Smooth muscle cell (in vitro differentiated cells): ENCODE data around the gene ETF1. TPM values are rescaled to one million over a fixed set of nuclear protein-coding genes. Genes with fewer than 3 reads are reported as not detected.

Source experiments
- DNase-seq: peaks from one replicate; lab custom pipeline; 2025; ENCODE audit not compliant: unreplicated experiment; lab: John Stamatoyannopoulos, UW
- H2AFZ ChIP-seq: fragments of 200-600 bp; sonication (generic); 2 replicates; pipeline ENCODE4 v1.6.0; 2016; ENCODE audit warnings: antibody characterized with exemption, low read depth, mild to moderate bottlenecking
- H3F3A ChIP-seq: fragments of 200-600 bp; sonication (generic); 2 replicates; pipeline ENCODE4 v1.6.0; 2017; ENCODE audit warnings: antibody characterized with exemption, low read depth
- H3K27ac ChIP-seq: fragments of 200-600 bp; sonication (generic); 2 replicates; pipeline ENCODE4 v1.5.1; 2016; ENCODE audit warnings: low read depth, mild to moderate bottlenecking
- H3K27me3 ChIP-seq: fragments of 200-600 bp; sonication (generic); 2 replicates; pipeline ENCODE4 v1.6.1; 2016; ENCODE audit warnings: low read depth, mild to moderate bottlenecking
- H3K36me3 ChIP-seq: fragments of 200-600 bp; sonication (generic); 2 replicates; pipeline ENCODE4 v1.5.1; 2016; ENCODE audit warnings: low read depth
- H3K4me1 ChIP-seq: fragments of 200-600 bp; sonication (generic); 2 replicates; pipeline ENCODE4 v1.5.1; 2016; ENCODE audit warnings: low read depth
- H3K4me2 ChIP-seq: fragments of 200-600 bp; sonication (generic); 2 replicates; pipeline ENCODE4 v1.6.0; 2016; ENCODE audit warnings: mild to moderate bottlenecking
- H3K4me3 ChIP-seq: fragments of 200-600 bp; sonication (generic); 2 replicates; pipeline ENCODE4 v1.5.1; 2016; ENCODE audit warnings: mild to moderate bottlenecking
- H3K79me2 ChIP-seq: fragments of 200-600 bp; sonication (generic); 2 replicates; pipeline ENCODE4 v1.6.0; 2016; ENCODE audit warnings: low read depth, mild to moderate bottlenecking
- H3K9ac ChIP-seq: fragments of 200-600 bp; sonication (generic); 2 replicates; pipeline ENCODE4 v1.6.0; 2016; ENCODE audit warnings: low read depth
- H3K9me3 ChIP-seq: fragments of 200-600 bp; sonication (generic); replicated peaks from 2 replicates; pipeline ENCODE4 v1.5.1; 2016; ENCODE audit warnings: low read depth
- H4K20me1 ChIP-seq: fragments of 200-600 bp; sonication (generic); 2 replicates; pipeline ENCODE4 v1.6.0; 2016; ENCODE audit warnings: low read depth
- CTCF ChIP-seq: fragments of 200-600 bp; sonication (generic); IDR thresholded peaks from 2 replicates; pipeline ENCODE4 v1.5.1; 2017; ENCODE audit warnings: borderline replicate concordance, mild to moderate bottlenecking, antibody characterized with exemption; ENCODE audit not compliant: insufficient read depth, poor library complexity, severe bottlenecking
- WGBS: methylation state at CpG from one replicate; pipeline ENCODE4 v1.1.7; 2016; ENCODE audit warnings: low lambda C conversion rate; 5-methylcytosine and 5-hydroxymethylcytosine counted together
- polyA plus RNA-seq: library from polyadenylated mRNA; unstranded; fragments of >200 nt; fragmentation: Nextera tagmentation; extraction: Ambion mirVana; gene quantifications from 2 replicates; pipeline ENCODE4 v1.2.1, GENCODE V29; 2016
- total RNA-seq: library from RNA; depleted of rRNA; stranded (reverse); fragments of >200 nt; gene quantifications from 2 replicates; pipeline ENCODE4 v1.2.3, GENCODE V29; 2014

Gene ETF1
- total and polyA plus RNA-seq, 2 experiments from 2014 or later = 48.7 to 98.0 TPM

- Histone ChIP-seq H3K9ac (no peak overlapping the region), H4K20me1 (no peaks in the 10 kb centered on the region), H3K9me3 (no peaks in the 10 kb centered on the region), H3K79me2 (no peaks in the 10 kb centered on the region), H3F3A (no peaks in the 10 kb centered on the region), H3K4me3 (no peak overlapping the region), H3K4me1 (no peaks in the 10 kb centered on the region), H3K27me3 (no peaks in the 10 kb centered on the region), H3K4me2 (no peak overlapping the region), H3K36me3 (no peaks in the 10 kb centered on the region), H2AFZ (no peak overlapping the region), H3K27ac (no peak overlapping the region)
- WGBS = 95% methylated on average over 4 of the region's 4 CpGs
- no peak for TF ChIP-seq CTCF
- DNase-seq = no peak
Observed at GRCh38 chr5:138498376-138498775, 44.7 kb downstream of the ETF1 start.

GRCh38 chr5:138495351-138495750 lies 47.7 kb downstream of the ETF1 start:
- H4K20me1 ChIP-seq = no peaks in the 10 kb centered on the region
- no peak for TF ChIP-seq CTCF
- no peak overlapping the region for H3K9ac ChIP-seq
- H3K79me2 ChIP-seq = no peaks in the 10 kb centered on the region
- H3K4me1 ChIP-seq = peaks cover 18% of the 10 kb centered on the region
- H3K27me3 ChIP-seq = no peaks in the 10 kb centered on the region
- peaks cover 5% of the 10 kb centered on the region for H3F3A ChIP-seq
- no peak overlapping the region for H2AFZ ChIP-seq
- H3K36me3 ChIP-seq = no peaks in the 10 kb centered on the region
- DNase-seq = no peak
- H3K4me2 ChIP-seq = no peak overlapping the region
- WGBS = 56% methylated on average over 7 of the region's 7 CpGs
- H3K27ac ChIP-seq = peak overlapping the region; percentile 30
- H3K9me3 ChIP-seq = no peaks in the 10 kb centered on the region
- no peak overlapping the region for H3K4me3 ChIP-seq

- TF ChIP-seq CTCF = no peak
- Histone ChIP-seq H3K9me3 (no peaks in the 10 kb centered on the region), H3K79me2 (no peaks in the 10 kb centered on the region), H3K4me3 (peak overlapping the region; percentile 65), H3K4me2 (peak overlapping the region; percentile 99), H3K27me3 (no peaks in the 10 kb centered on the region), H3K27ac (peak overlapping the region; percentile 24), H3K36me3 (no peaks in the 10 kb centered on the region), H3K9ac (peak overlapping the region; percentile 74), H3F3A (peaks cover 7% of the 10 kb centered on the region), H4K20me1 (no peaks in the 10 kb centered on the region), H2AFZ (no peak overlapping the region), H3K4me1 (peaks cover 21% of the 10 kb centered on the region)
- WGBS = 30% methylated on average over 10 of the region's 10 CpGs
- no peak for DNase-seq
Observed at GRCh38 chr5:138492560-138493045, 50.4 kb downstream of the ETF1 start.

- peak overlapping the region; percentile 65 for H3K4me3 ChIP-seq
- H3K36me3 ChIP-seq = no peaks in the 10 kb centered on the region
- H3K27me3 ChIP-seq = no peaks in the 10 kb centered on the region
- H3K9ac ChIP-seq = peak overlapping the region; percentile 74
- H2AFZ ChIP-seq = no peak overlapping the region
- WGBS = 4% methylated on average over 42 of the region's 93 CpGs
- peaks cover 24% of the 10 kb centered on the region for H3K4me1 ChIP-seq
- peak overlapping the region; percentile 24 for H3K27ac ChIP-seq
- peak overlapping the region; percentile 99 for H3K4me2 ChIP-seq
- no peaks in the 10 kb centered on the region for H3K9me3 ChIP-seq
- H4K20me1 ChIP-seq = no peaks in the 10 kb centered on the region
- TF ChIP-seq CTCF = no peak
- peak; percentile 60 for DNase-seq
- no peaks in the 10 kb centered on the region for H3K79me2 ChIP-seq
- peaks cover 8% of the 10 kb centered on the region for H3F3A ChIP-seq
Observed at GRCh38 chr5:138491669-138492559, 51.1 kb downstream of the ETF1 start.
